ENCODE measurements around the gene CYP8B1.

- TF ChIP-seq CTCF (IDR thresholded peaks at IDR 0.05): no peak
- no peak for TF ChIP-seq POLR2A (IDR thresholded peaks at IDR 0.05)
Measured at GRCh38 chr3:42853739-42854302, 21.9 kb downstream of the CYP8B1 start.
